SK-MEL-5 (cell line): Measurements from ENCODE around the gene MTARC1. TPM values are rescaled to one million over a fixed set of nuclear protein-coding genes. Genes with fewer than 3 reads are reported as not detected.

Experiments
- DNase-seq: peaks from one replicate; pipeline ENCODE4 v3.0.0-alpha.2; 2016; ENCODE audit warnings: low read depth, low spot score
- in situ Hi-C: cut with HindIII; loops from 2 replicates; pipeline ENCODE4 v1.10.0; 2016; ENCODE audit warnings: low sequenced_read_pairs, high pct_unique_total_duplicates, low pct_unique_long_range_greater_than_20kb
- total RNA-seq: library from RNA; depleted of rRNA; stranded (reverse); fragments of >200 nt; shearing (Covaris generic); gene quantifications from 2 replicates; pipeline ENCODE4 v1.2.3, GENCODE V29; 2014

MTARC1 gene
- total RNA-seq, 1 experiment from 2014 or later = 1.6 TPM

DNA sequence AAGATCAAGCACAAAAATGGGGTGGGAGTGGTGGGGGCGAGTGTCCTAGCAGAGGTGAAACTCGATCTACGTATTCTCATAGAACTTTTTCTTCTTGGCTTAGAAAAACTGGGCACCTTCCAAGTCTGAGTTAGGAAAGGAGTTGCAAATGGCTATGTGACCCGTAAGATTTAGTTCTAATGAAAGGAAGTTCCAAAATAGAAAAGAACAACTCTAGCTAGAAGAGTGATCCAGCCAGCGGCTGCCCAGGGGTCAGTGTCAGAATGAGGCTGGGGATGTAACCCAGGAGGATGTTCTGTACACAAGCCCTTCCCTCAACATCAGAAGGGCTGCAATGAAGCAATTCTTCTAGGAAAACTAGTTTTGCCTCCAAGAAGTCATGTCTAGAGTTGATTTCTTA is 5.2 kb downstream of the MTARC1 start:
- no peak for DNase-seq
- in situ Hi-C loops = no loop called here

GRCh38 chr1:220796530-220796929 is 9.8 kb downstream of the MTARC1 start:
- in situ Hi-C loops = no loop called here
- peak; percentile 41 for DNase-seq

DNA sequence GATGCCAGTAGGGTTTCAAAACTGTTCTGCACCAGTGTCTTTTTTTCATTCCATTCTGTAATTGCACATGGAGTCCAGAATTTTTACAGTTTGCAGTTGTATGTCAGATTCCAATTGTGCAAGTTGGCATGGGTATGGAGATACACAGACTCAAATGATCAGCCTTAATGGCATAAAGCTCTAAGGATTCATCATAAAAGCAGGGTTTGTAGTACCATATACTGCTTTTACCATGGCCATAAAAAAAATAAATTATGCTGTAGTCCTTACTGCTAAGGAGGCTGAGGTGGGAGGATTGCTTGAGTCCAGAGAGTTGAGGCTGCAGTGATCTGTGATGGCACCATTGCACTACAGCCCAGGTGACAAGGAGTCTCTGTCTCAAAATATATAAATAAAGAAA is 10.3 kb downstream of the MTARC1 start:
- in situ Hi-C loops = no loop called here
- no peak for DNase-seq

GRCh38 chr1:220797553-220797952 is 10.8 kb downstream of the MTARC1 start:
- peak; percentile 10 for DNase-seq
- in situ Hi-C loops = no loop called here

- in situ Hi-C loops = no loop called here
- no peak for DNase-seq
Measured at GRCh38 chr1:220798338-220798737, 11.6 kb downstream of the MTARC1 start.

DNA sequence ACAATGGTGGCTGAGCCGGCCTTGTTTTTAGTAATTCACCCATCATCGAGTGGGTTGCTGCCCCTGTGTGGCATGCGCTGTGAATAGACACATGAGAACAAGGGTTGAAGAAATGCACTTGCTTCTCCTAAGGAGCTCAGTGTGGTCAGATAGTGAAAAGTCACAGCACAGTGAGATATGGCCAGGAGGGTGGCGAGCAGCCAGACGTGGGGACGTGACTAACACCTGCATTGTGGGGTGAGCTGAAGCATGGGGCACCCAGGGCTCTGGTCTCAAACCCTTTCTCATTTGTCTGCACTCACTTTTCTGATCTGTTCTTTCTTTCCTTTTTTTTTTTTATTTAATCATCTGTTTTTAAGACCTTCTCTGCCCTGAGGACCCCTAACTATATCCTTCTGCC is 13.5 kb downstream of the MTARC1 start:
- no peak for DNase-seq
- in situ Hi-C loops = no loop called here

DNA sequence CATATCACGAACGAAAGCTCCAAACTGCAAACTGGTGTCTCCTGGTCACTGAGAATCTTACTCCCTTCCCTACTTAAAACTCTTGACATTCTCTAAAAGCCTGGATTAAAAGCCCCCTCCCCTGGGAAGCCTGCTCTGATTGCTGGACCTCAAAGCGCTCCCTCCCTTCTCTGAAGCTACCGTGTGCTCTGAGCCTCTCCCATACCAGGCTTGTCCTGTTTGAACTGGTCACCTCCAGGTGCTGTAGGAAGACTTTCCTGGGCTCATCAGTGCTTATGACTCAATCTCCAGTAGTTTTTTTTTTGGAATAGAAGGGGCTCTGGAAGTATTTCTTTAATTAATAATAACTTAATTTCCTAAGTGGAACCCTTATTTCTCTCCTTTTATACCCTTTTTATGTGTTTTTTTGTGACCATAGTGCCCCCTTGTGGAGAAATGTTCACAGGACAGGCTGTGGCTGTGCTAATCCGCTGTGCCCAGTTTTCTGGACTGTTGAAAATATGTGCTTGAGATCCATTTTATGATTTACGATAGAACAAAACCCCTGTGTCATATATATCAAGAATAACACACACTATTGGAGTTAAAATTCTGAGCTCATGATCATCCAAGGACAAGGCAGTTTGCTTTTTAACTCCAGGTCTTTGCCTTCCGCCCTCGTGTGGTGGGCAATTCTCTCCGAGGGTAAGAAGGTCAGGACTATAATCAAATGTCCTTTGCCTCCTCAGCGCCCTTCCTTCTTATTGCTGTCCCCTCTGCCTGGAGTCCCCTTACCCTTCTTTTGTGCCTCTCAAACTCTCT is 16.9 kb downstream of the MTARC1 start:
- peak; percentile 66 for DNase-seq
- in situ Hi-C loops = no loop called here

GRCh38 chr1:220804202-220804586 is 17.5 kb downstream of the MTARC1 start:
- DNase-seq = no peak
- in situ Hi-C loops = no loop called here

- in situ Hi-C loops = no loop called here
- DNase-seq = no peak
Measured at GRCh38 chr1:220806408-220806807, 19.7 kb downstream of the MTARC1 start.

- no peak for DNase-seq
- in situ Hi-C loops = no loop called here
Measured at GRCh38 chr1:220807726-220808125, 21.0 kb downstream of the MTARC1 start.

DNA sequence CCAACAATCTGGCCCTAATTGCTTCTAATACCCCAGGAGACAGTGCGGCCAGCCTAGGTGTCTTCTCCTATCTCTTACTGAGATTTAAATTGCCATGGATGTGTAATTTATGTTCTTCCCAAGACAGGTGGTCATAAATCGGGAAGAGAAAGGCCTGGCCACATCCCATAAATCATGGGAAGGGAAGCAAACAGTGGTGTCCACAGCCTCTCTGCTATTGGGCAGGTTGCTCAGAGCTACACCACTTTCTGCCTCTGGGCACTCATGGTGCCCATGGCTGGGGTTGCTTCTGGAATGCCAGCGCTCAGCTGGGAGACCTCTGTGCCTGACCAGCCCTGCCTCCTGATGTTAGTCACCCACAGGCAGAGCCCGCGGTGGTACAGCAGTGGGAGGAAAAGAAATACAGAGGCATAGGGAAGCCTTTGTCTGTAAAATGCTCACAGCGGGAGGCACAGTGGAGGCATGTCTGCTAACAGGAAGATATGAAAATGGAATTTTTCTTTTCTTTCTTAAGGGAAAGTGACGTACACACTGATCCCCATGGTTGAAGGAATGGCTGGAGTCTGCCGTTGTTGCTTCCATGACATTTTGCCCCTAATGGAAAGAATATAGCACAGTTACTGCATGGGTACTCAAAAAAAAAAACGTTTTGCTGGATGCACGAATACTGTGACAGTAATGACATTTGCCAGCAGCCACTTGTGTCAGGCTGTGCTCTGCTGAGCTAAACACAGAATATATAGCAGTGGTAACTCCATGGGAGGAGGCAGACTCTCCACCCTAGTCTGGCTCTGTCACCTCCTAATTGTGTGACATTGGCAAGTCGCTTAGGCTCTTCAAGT is 21.9 kb downstream of the MTARC1 start:
- in situ Hi-C loops = no loop called here
- DNase-seq = peak; percentile 92

- in situ Hi-C loops = no loop called here
- DNase-seq = no peak
Measured at GRCh38 chr1:220809187-220809550, 22.5 kb downstream of the MTARC1 start.

- in situ Hi-C loops = no loop called here
- no peak for DNase-seq
Measured at GRCh38 chr1:220809704-220810103, 23.0 kb downstream of the MTARC1 start.

DNA sequence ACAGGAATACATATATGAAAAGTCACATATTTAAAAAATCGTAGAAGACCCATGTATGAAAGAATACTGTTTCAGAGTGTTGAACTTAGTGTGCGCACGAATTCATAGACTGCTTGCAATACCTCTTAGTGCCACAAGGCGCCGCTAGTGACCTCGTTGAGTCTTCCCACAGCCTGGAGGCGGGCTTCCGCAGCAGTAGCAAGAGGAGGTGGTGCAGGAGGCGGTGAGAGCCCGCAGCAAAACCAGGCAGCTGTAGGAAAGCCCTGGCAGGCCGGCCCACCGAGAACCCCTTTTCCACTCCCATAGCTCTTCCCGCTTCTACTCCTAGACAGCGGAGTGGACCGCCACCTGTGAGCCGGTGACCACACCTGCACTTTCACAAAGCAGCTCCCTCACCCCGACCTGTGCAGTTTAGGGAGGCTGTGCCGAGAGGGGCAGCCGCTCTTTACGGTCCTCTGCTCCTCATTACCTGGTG is 23.5 kb downstream of the MTARC1 start:
- in situ Hi-C loops = no loop called here
- DNase-seq = peak; percentile 88

- peak; percentile 38 for DNase-seq
- in situ Hi-C loops = no loop called here
Measured at GRCh38 chr1:220810963-220811362, 24.2 kb downstream of the MTARC1 start.

- in situ Hi-C loops = no loop called here
- DNase-seq = no peak
Measured at GRCh38 chr1:220811695-220812094, 25.0 kb downstream of the MTARC1 start.

DNA sequence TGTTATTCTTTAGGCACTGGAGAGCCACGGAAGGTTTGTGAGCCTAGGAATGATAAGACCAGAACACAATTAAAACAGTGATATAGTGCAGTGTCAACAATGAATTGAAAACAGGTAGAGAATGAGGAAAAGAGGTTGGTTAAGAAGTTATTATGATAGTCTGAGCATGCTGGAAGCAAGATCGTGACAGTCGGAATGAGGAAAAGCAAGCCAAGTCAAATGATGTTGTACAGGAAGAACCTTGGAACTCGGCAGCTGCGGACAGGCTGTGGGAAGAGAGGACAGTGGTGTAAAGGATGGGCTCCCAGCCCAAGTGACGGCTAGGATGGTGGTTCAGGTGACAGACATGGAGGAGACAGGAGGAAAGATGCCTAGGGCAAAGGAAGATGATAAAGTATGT is 25.6 kb downstream of the MTARC1 start:
- in situ Hi-C loops = no loop called here
- no peak for DNase-seq

DNA sequence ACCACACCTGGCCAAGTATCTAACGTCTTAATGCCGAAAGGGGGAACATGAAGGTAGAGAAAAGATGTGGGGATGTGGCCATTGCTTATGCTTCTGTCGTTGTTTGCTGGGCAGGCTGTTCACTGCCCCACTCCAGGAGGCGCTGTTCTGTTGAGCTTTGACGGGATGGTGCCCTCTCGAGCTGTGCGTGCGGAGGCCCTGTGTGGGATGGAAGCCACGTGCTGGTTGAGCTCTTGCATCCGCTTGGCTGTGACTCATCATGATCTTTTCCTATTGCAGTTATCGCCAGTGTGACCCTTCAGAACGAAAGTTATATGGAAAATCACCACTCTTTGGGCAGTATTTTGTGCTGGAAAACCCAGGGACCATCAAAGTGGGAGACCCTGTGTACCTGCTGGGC is 26.3 kb downstream of the MTARC1 start:
- peak; percentile 85 for DNase-seq
- in situ Hi-C loops = no loop called here

GRCh38 chr1:220815409-220815808 is 28.7 kb downstream of the MTARC1 start:
- in situ Hi-C loops = no loop called here
- DNase-seq = no peak
